BE2C (cell line): Measurements from ENCODE around the gene CEBPZ. TPM values are rescaled to one million over a fixed set of nuclear protein-coding genes. Genes with fewer than 3 reads are reported as not detected.
A peak's percentile ranks its signal among the peaks of the same experiment; 100 is the strongest.

Experiments used
- DNase-seq: peaks from one replicate; pipeline ENCODE4 v3.0.0-alpha.2; 2020
- H3K27me3 ChIP-seq: fragments of 250-450 bp; sonication (Bioruptor Pico); 2 replicates; pipeline ENCODE4 v1.5.1; 2020; ENCODE audit warnings: mild to moderate bottlenecking
- H3K36me3 ChIP-seq: fragments of 250-450 bp; sonication (Bioruptor Pico); 2 replicates; pipeline ENCODE4 v1.5.1; 2020; ENCODE audit warnings: mild to moderate bottlenecking
- H3K4me1 ChIP-seq: fragments of 250-450 bp; sonication (Bioruptor Pico); 2 replicates; pipeline ENCODE4 v1.5.1; 2020
- H3K4me3 ChIP-seq: 2 replicates; pipeline ENCODE4 v1.5.1; 2011; ENCODE audit warnings: low read depth, low read length
- H3K9me3 ChIP-seq: fragments of 250-450 bp; sonication (Bioruptor Pico); 2 replicates; pipeline ENCODE4 v1.5.1; 2020
- polyA plus RNA-seq: library from polyadenylated mRNA; unstranded; fragments of >200 nt; gene quantifications from one replicate; pipeline ENCODE4 v1.2.1, GENCODE V29; 2012; ENCODE audit warnings: low read depth, missing spikeins; ENCODE audit not compliant: insufficient read length, insufficient read depth
- TF ChIP-seq, protein P1 (sequence below): IDR thresholded peaks from 2 replicates; pipeline ENCODE4 v1.5.1; 2012; ENCODE audit warnings: mild to moderate bottlenecking, low read depth, low read length

Gene CEBPZ, protein sequence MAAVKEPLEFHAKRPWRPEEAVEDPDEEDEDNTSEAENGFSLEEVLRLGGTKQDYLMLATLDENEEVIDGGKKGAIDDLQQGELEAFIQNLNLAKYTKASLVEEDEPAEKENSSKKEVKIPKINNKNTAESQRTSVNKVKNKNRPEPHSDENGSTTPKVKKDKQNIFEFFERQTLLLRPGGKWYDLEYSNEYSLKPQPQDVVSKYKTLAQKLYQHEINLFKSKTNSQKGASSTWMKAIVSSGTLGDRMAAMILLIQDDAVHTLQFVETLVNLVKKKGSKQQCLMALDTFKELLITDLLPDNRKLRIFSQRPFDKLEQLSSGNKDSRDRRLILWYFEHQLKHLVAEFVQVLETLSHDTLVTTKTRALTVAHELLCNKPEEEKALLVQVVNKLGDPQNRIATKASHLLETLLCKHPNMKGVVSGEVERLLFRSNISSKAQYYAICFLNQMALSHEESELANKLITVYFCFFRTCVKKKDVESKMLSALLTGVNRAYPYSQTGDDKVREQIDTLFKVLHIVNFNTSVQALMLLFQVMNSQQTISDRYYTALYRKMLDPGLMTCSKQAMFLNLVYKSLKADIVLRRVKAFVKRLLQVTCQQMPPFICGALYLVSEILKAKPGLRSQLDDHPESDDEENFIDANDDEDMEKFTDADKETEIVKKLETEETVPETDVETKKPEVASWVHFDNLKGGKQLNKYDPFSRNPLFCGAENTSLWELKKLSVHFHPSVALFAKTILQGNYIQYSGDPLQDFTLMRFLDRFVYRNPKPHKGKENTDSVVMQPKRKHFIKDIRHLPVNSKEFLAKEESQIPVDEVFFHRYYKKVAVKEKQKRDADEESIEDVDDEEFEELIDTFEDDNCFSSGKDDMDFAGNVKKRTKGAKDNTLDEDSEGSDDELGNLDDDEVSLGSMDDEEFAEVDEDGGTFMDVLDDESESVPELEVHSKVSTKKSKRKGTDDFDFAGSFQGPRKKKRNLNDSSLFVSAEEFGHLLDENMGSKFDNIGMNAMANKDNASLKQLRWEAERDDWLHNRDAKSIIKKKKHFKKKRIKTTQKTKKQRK
- polyA plus RNA-seq: 87.3 TPM

DNA sequence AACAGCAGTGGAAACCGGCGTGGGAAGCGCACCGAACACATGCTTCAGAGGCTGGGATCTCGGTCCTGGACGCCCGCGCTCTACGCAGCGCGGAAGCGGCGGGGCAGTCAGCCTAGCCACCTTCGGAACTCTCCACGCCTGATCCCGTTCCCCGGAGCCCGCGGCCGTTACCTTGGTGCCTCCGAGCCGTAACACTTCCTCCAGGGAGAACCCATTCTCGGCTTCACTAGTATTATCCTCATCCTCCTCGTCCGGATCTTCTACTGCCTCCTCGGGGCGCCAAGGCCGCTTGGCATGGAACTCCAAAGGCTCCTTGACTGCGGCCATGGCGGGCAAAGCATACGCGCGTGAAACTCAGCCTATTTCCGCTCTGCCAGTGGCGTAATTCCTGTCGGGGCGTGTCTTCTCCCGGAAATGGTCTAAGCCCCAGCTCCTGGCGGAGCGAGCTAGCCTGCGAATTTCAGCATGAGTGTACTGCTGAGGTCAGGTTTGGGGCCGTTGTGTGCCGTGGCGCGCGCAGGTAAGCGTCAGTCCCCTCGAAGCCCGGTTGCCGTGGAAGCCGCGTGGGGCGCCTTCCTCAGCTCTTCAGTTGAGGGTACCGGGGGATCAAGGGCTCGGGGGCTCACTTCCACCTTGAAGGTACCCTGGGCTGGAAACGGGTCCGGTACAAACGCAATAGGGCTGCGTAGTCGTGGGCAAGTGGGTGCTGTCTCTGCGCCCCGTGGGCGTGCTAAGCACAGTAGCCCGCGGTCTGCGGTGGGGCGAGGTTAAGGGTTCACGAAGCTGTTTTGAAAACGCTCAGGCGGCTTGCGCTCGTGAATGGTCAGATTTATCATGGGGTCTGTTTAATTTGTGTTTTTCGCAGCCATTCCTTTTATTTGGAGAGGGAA, at the start of gene CEBPZ, which contains the start of gene NDUFAF7:
Gene CEBPZ, minus strand, starts transcription at position 356 of the 890 bp plus-strand sequence. Its CDS starts 29 bp downstream, at position 327.
Gene NDUFAF7, plus strand, starts transcription at position 418 of the 890 bp plus-strand sequence. Its CDS starts 48 bp downstream, at position 466.
- Histone ChIP-seq H3K36me3 (peaks cover 26% of the 10 kb centered on the region), H3K4me3 (peak within 1 kb of the TSS; percentile 76), H3K27me3 (no peaks in the 10 kb centered on the region), H3K9me3 (no peaks in the 10 kb centered on the region), H3K4me1 (no peaks in the 10 kb centered on the region)
- TF ChIP-seq, protein P1, sequence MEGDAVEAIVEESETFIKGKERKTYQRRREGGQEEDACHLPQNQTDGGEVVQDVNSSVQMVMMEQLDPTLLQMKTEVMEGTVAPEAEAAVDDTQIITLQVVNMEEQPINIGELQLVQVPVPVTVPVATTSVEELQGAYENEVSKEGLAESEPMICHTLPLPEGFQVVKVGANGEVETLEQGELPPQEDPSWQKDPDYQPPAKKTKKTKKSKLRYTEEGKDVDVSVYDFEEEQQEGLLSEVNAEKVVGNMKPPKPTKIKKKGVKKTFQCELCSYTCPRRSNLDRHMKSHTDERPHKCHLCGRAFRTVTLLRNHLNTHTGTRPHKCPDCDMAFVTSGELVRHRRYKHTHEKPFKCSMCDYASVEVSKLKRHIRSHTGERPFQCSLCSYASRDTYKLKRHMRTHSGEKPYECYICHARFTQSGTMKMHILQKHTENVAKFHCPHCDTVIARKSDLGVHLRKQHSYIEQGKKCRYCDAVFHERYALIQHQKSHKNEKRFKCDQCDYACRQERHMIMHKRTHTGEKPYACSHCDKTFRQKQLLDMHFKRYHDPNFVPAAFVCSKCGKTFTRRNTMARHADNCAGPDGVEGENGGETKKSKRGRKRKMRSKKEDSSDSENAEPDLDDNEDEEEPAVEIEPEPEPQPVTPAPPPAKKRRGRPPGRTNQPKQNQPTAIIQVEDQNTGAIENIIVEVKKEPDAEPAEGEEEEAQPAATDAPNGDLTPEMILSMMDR: no peak
- peak; percentile 91 for DNase-seq

- no peaks in the 10 kb centered on the region for H3K27me3 ChIP-seq
- DNase-seq: no peak
- no peak overlapping the region for H3K4me3 ChIP-seq
- TF ChIP-seq, protein P1: no peak
- no peaks in the 10 kb centered on the region for H3K9me3 ChIP-seq
- no peaks in the 10 kb centered on the region for H3K4me1 ChIP-seq
- H3K36me3 ChIP-seq: peaks cover 72% of the 10 kb centered on the region
These were observed 44.9 kb upstream of the CEBPZ start for GRCh38 chr2:37276291-37276690.

DNA sequence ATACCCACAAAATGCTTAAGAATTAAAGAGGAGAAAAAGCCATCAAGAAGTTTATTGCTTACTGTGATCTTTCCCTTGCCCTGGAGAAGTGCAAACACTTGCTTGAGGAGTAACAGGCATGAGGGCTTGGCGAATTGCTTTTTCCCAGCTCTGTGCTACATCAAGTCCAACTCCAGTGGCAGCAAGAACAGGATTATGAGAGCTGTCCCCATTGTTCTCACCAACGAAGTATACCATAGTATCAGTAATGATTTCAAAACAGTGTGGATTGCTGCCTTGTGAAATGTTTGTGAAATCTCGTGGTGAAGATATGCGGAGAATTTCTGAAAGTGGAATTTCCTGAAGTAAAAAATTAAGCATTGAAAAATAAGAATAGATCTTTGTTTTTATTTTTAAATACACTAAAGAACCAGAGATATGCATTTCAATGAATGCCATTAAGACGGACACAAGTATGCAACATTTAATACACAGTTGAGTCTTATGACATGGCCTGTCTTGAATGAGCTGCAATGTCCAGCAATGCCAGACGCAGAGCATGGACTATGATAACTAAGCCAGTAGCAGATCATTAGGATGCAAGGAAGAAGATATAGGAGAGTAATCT, 43.1 kb upstream of the CEBPZ start:
- TF ChIP-seq, protein P1: no peak
- peaks cover 78% of the 10 kb centered on the region for H3K36me3 ChIP-seq
- H3K9me3 ChIP-seq: no peaks in the 10 kb centered on the region
- no peaks in the 10 kb centered on the region for H3K27me3 ChIP-seq
- no peak for DNase-seq
- no peak overlapping the region for H3K4me3 ChIP-seq
- no peaks in the 10 kb centered on the region for H3K4me1 ChIP-seq

DNA sequence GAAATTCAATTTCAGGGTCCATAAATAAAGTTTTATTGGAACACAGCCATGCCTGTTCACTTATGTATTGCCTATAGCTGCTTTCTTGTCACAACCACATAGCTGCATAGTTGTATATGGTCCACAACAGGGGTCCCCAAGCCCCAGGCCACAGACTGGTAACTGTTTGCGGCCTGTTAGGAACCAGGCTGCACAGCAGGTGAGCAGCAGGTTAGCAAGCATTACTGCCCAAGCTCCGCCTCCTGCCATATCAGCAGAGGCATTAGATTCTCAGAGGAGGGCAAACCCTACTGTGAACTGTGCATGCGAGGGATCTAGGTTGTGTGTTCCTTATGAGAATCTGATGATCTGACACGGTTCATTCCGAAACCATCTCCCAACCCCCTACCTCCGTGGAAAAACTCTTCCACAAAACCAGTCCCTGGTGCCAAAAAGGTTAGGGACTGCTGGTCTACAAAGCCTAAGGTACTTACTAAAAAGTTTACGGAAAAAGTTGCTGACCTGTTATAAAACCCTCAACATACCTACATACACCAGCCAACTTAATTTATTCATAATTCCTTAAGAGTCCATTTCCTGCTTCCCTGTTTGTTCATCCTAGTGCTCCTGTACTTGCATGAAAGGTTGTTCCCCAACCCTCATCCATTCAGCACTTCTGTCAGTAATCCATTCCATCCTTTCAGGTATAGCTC, 40.1 kb upstream of the CEBPZ start:
- Histone ChIP-seq H3K4me3 (no peak overlapping the region), H3K27me3 (no peaks in the 10 kb centered on the region), H3K36me3 (peaks cover 89% of the 10 kb centered on the region), H3K9me3 (no peaks in the 10 kb centered on the region), H3K4me1 (no peaks in the 10 kb centered on the region)
- TF ChIP-seq, protein P1: no peak
- DNase-seq: no peak

DNA sequence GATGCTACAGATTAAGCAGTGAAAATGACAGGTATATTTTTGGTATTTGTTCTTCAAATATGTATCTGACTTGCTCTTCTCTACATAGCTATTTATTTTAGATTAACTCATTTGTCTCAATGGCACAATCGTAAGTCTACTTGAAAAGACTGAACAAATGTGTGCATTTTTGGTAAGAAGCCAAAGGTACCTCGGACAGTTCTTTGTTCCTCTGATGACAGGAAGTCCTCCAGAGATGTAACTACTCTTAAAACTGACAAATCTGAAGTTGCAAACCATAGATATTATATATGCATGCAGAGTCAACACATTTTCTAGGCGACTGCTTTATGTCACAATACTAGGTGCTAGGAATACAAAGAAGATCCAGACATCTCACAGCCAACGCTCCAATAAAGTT, 36.7 kb upstream of the CEBPZ start:
- H3K27me3 ChIP-seq: no peaks in the 10 kb centered on the region
- H3K36me3 ChIP-seq: peaks cover 70% of the 10 kb centered on the region
- H3K4me3 ChIP-seq: no peak overlapping the region
- no peak for DNase-seq
- TF ChIP-seq, protein P1: no peak
- H3K9me3 ChIP-seq: no peaks in the 10 kb centered on the region
- H3K4me1 ChIP-seq: no peaks in the 10 kb centered on the region
